NCI-H2196 treated with DMSO at 0.1 percent for 48 hours (cell line): ENCODE data around the gene CEP57L1.
A peak's percentile ranks its signal among the peaks of the same experiment; 100 is the strongest.
"Not testable (repeated sequence)": the region's sequence is repeated elsewhere in the genome, so short reads cannot be mapped to it uniquely, and the experiment has no call there.

Source experiments
- DNase-seq: peaks from one replicate; lab custom pipeline; 2025; ENCODE audit not compliant: unreplicated experiment; lab: John Stamatoyannopoulos, UW

CEP57L1 gene

GRCh38 chr6:109104512-109104911 lies 9.2 kb downstream of the CEP57L1 start:
- DNase-seq: no peak

GRCh38 chr6:109105681-109106080 lies 10.4 kb downstream of the CEP57L1 start:
- no peak for DNase-seq

DNA sequence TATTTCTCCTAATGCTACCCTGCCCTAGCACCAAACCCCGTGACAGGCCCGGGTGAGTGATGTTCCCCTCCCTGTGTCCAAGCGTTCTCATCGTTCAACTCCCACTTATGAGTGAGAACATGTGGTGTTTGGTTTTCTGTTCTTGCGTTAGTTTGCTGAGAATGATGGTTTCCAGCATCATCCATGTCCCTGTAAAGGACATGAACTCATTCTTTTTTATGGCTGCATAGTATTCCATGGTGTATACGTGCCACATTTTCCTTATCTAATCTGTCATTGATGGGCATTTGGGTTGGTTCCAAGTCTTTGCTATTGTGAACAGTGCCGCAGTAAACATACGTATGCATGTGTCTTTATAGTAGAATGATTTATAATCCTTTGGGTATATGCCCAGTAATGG lies 14.4 kb downstream of the CEP57L1 start:
- DNase-seq: not testable (repeated sequence)

DNA sequence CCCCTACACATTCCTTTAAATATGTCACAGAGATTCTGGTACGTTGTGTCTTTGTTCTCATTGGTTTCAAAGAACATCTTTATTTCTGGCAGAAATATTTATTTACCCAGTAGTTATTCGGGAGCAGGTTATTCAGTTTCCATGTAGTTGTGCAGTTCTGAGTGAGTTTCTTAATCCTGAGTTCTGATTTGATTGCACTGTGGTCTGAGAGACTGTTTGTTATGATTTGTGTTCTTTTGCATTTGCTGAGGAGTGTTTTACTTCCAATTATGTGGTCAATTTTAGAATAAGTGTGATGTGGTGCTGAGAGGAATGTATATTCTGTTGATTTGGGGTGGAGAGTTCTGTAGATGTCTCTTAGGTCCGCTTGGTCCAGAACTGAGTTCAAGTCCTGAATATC lies 17.4 kb downstream of the CEP57L1 start:
- not testable (repeated sequence) for DNase-seq

- no peak for DNase-seq
Measured at GRCh38 chr6:109117346-109118035, 22.2 kb downstream of the CEP57L1 start.

DNA sequence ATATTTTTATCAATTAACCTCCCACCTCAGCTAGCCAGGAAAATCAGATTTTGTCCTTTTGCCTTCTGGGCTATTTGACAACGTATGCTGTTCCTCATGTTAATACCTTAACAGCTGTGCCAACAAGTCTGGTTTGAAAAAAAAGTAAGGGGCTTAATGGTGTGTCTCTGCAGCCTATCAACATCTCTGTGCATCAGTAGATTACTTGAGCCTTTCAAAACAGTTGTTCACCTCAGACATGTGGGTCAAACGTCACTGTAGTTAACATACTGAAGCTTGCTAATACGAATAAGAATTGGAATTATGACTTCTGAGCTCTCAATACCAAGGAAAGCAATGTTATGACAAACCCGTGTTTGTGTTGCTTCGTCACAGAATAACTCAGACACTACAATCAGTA lies 23.0 kb downstream of the CEP57L1 start:
- DNase-seq: no peak

DNA sequence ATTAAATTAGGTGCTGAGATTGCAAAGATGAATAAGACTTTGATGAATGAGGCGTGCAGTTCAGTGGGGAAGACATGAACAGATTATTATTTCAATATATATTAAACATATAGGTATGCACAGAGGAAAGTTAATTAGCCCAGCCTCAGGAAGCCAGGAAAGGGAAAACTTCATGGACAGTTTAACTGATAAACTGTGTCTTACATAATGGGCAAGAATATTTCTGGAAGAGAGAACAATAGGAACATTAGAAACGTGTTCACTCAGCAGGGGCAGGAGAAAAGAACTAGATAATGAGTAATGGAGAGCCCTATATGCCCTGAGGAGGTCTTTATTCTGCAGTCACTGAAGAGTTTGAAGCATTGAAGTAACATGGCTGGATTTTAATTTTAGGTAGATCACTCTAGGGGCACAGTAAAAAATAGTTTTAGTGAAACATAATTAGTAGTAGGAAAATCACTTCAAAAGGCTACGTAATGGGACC lies 23.6 kb downstream of the CEP57L1 start:
- no peak for DNase-seq

DNA sequence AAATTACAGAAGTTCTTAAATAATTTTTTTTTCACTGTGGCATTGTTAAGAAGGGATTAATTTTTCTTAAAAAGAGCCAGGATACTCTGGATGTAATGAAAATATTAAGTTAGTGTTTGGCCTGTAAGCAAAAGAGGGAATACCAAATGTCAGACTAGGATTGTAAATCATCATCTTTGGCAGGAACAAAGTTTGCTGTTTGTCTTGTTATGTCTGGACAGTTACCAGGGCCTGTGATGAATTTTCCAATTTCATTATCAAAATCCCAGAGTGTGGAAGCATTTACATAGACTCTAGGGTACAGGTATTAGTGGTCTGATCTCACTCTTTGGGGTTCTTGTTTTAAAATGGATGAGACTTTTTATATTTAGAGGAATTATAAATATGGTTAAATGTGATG lies 26.1 kb downstream of the CEP57L1 start:
- DNase-seq: no peak

DNA sequence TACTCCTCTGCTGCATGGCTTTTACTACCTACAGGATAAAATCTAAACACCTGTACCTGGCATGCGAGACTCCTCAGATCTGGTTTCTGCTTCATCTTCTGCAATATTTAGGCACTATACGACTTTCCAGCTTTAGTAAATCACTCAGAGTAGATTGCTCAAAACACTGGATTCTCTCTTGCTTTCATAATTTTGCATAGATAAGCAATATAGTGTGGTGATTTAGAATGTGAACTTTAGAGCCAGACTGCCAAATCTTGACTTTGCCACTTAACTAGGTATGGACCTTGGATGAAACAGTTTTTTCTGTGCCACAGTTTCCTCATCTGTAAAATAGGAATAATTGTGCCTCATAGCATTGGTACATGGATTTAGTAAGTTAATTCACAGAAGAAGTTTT lies 28.9 kb downstream of the CEP57L1 start:
- no peak for DNase-seq

DNA sequence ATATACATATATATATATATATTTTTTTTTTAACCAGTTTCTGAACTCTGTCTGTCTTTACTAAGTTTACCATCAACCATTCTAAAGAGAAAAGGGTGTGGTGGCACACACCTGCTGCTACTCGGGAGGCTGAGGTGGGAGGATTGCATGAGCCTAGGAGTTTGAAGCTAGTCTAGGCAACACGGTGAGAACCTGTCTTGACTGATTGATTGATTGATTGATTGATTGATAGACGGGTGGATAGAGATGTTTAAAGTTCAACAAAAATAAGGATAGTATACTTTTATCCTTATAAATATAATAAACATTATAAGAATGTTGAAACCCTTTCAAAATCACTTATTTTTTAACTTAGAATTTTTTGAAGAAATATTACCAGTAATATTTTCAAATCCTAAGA lies 30.2 kb downstream of the CEP57L1 start:
- DNase-seq: no peak

DNA sequence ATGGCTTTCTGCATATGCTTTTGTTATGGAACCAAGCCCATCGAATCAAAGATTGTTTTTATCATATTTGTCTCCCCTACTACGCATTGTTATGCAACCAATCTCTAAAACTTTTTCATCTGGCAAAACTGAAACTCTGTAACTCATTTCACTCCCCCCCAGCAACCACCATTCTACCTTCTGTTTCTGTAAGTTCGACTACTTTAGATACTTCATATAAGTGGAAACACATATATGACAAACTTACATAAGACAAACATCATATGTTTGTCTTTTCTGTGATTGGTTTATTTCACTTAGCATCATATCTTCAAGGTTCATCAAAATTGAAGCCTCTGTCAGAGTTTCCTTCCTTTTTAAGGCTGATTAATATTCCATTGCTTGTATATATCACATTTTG lies 34.8 kb downstream of the CEP57L1 start:
- DNase-seq: no peak

DNA sequence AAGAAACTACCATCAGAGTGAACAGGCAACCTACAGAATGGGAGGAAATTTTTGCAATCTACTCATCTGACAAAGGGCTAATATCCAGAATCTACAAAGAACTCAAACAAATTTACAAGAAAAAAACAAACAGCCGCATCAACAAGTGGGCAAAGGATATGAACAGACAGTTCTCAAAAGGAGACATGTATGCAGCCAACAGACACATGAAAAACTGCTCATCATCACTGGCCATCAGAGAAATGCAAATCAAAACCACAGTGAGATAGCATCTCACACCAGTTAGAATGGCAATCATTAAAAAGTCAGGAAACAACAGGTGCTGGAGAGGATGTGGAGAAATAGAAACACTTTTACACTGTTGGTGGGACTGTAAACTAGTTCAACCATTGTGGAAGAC lies 40.3 kb downstream of the CEP57L1 start:
- not testable (repeated sequence) for DNase-seq

DNA sequence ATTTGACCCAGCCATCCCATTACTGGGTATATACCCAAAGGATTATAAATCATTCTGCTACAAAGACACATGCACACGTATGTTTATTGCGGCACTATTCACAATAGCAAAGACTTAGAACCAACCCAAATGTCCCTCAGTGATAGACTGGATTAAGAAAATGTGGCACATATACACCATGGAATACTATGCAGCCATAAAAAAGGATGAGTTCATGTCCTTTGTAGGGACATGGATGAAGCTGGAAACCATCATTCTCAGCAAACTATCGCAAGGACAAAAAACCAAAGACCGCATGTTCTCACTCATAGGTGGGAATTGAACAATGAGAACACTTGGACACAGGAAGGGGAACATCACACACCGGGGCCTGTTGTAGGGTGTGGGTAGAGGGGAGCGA lies 40.7 kb downstream of the CEP57L1 start:
- not testable (repeated sequence) for DNase-seq

DNA sequence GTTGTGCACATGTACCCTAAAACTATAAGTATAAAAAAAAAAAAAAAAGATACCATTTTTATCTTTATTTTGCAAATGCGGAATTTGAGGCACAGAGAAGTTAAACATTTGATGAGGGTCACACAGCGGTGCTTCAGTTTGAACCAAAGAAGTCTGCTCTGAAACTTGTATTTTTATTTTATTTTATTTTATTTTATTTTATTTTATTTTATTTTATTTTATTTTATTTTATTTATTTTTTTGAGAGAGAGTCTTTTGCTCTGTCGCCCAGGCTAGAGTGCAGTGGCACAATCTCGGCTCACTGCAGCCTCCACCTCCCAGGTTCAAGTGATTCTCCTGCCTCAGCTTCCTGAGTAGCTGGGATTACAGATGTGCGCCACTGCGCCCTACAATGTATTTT lies 41.2 kb downstream of the CEP57L1 start:
- not testable (repeated sequence) for DNase-seq

- no peak for DNase-seq
Measured at GRCh38 chr6:109139109-109139508, 43.8 kb downstream of the CEP57L1 start.

DNA sequence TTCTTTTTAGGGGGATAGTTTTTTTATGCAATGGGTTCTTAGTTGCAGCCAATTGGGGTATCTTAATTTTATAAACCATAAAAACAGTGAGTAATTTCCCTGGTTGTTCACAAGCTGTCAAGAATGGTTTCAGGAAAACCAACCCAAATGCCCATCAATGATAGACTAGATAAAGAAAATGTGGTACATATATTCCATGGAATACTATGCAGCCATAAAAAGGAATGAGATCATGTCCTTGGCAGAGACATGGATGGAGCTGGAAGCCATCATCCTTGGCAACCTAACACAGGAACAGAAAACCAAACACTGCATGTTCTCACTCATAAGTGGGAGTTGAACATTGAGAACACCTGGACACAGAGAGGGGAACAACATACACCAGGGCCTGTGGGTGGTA lies 46.8 kb downstream of the CEP57L1 start:
- not testable (repeated sequence) for DNase-seq

DNA sequence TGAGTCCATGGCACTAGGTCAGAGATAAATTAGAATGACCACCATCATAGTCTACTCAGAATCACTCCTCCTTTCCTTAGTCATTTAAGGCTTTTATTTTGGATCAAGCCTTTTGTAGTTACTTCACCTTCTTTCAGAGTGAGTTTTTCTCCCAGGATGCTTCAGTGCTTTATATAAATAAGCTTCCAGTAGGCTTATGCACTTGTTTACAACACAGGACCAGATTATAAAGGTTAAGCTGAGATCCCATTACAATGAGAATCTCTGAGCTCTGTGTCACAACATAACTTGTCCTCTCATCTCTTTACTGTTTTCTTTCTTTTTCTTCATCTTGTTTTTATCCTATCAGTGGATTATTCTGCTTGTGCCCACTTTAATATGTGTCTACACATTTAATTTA lies 47.9 kb downstream of the CEP57L1 start:
- DNase-seq: no peak

DNA sequence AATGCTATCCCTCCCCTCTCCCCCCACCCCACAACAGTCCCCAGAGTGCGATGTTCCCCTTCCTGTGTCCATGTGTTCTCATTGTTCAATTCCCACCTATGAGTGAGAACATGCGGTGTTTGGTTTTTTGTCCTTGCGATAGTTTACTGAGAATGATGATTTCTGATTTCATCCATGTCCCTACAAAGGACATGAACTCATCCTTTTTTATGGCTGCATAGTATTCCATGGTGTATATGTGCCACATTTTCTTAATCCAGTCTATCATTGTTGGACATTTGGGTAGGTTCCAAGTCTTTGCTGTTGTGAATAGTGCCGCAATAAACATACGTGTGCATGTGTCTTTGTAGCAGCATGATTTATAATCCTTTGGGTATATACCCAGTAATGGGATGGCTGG lies 52.9 kb downstream of the CEP57L1 start:
- DNase-seq: not testable (repeated sequence)

DNA sequence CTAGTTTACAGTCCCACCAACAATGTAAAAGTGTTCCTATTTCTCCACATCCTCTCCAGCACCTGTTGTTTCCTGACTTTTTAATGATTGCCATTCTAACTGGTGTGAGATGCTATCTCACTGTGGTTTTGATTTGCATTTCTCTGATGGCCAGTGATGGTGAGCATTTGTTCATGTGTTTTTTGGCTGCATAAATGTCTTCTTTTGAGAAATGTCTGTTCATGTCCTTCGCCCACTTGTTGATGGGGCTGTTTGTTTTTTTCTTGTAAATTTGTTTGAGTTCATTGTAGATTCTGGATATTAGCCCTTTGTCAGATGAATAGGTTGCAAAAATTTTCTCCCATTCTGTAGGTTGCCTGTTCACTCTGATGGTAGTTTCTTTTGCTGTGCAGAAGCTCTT lies 53.4 kb downstream of the CEP57L1 start:
- not testable (repeated sequence) for DNase-seq

- no peak for DNase-seq
Measured at GRCh38 chr6:109153752-109154151, 58.4 kb downstream of the CEP57L1 start.

- DNase-seq: no peak
Measured at GRCh38 chr6:109164331-109164730, 69.0 kb downstream of the CEP57L1 start.

- DNase-seq: peak; percentile 47
Measured at GRCh38 chr6:109165392-109165974, 70.2 kb downstream of the CEP57L1 start.

DNA sequence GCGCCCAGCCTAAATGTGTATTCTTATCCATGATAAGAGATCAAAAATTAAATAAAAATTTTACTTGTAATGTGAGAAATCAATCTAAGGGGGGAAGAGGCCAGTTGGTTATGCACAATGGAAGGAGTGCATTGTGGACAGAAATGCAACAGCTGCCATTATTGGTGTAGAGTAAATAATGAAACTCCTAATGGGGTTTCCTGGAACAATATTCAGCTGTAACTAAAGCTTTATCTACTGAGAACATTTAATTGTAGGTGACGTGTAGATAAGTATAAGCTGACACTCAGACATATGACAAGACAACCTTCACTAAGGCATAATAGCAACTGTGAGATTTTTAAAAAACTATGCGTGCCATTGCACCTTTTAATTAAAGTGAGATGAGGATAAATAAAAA lies 71.4 kb downstream of the CEP57L1 start:
- peak; percentile 17 for DNase-seq
